Measurements from ENCODE around the gene ASH1L.

DNA sequence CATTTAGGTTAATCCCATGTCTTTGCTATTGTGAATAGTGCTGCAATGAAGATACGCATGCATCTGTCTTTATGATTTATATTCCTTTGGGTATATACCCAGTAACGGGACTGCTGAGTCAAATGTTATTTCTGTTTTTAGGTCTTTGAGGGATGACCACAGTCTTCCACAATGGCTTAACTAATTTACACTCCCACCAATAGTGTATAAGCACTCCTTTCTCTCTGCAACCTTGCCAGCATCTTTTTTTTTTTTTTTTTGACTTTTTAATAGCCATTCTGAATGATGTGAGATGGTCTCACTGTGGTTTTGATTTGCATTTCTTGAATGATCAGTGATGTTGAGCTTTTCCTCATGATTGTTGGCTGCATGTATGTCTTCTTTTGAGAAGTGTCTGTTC, 33.5 kb downstream of the ASH1L start:
- TF ChIP-seq ZNF274 (IDR thresholded peaks at IDR 0.05; ENCODE audit: low read depth, low read length) (no peak), SUZ12 (IDR thresholded peaks at IDR 0.05; ENCODE audit: extremely low read depth, insufficient read depth, insufficient read length) (no peak), YY1 (IDR thresholded peaks at IDR 0.05; ENCODE audit: insufficient read depth, insufficient read length) (no peak)
